Smooth muscle cell (in vitro differentiated cells): ENCODE results near the gene STK38. TPM values are rescaled to one million over a fixed set of nuclear protein-coding genes. Genes with fewer than 3 reads are reported as not detected.

Source experiments
- DNase-seq: peaks from one replicate; lab custom pipeline; 2025; ENCODE audit not compliant: unreplicated experiment; lab: John Stamatoyannopoulos, UW
- H2AFZ ChIP-seq: fragments of 200-600 bp; sonication (generic); 2 replicates; pipeline ENCODE4 v1.6.0; 2016; ENCODE audit warnings: antibody characterized with exemption, low read depth, mild to moderate bottlenecking
- H3F3A ChIP-seq: fragments of 200-600 bp; sonication (generic); 2 replicates; pipeline ENCODE4 v1.6.0; 2017; ENCODE audit warnings: antibody characterized with exemption, low read depth
- H3K27ac ChIP-seq: fragments of 200-600 bp; sonication (generic); 2 replicates; pipeline ENCODE4 v1.5.1; 2016; ENCODE audit warnings: low read depth, mild to moderate bottlenecking
- H3K27me3 ChIP-seq: fragments of 200-600 bp; sonication (generic); 2 replicates; pipeline ENCODE4 v1.6.1; 2016; ENCODE audit warnings: low read depth, mild to moderate bottlenecking
- H3K36me3 ChIP-seq: fragments of 200-600 bp; sonication (generic); 2 replicates; pipeline ENCODE4 v1.5.1; 2016; ENCODE audit warnings: low read depth
- H3K4me1 ChIP-seq: fragments of 200-600 bp; sonication (generic); 2 replicates; pipeline ENCODE4 v1.5.1; 2016; ENCODE audit warnings: low read depth
- H3K4me2 ChIP-seq: fragments of 200-600 bp; sonication (generic); 2 replicates; pipeline ENCODE4 v1.6.0; 2016; ENCODE audit warnings: mild to moderate bottlenecking
- H3K4me3 ChIP-seq: fragments of 200-600 bp; sonication (generic); 2 replicates; pipeline ENCODE4 v1.5.1; 2016; ENCODE audit warnings: mild to moderate bottlenecking
- H3K79me2 ChIP-seq: fragments of 200-600 bp; sonication (generic); 2 replicates; pipeline ENCODE4 v1.6.0; 2016; ENCODE audit warnings: low read depth, mild to moderate bottlenecking
- H3K9ac ChIP-seq: fragments of 200-600 bp; sonication (generic); 2 replicates; pipeline ENCODE4 v1.6.0; 2016; ENCODE audit warnings: low read depth
- H3K9me3 ChIP-seq: fragments of 200-600 bp; sonication (generic); replicated peaks from 2 replicates; pipeline ENCODE4 v1.5.1; 2016; ENCODE audit warnings: low read depth
- H4K20me1 ChIP-seq: fragments of 200-600 bp; sonication (generic); 2 replicates; pipeline ENCODE4 v1.6.0; 2016; ENCODE audit warnings: low read depth
- WGBS: methylation state at CpG from one replicate; pipeline ENCODE4 v1.1.7; 2016; ENCODE audit warnings: low lambda C conversion rate; 5-methylcytosine and 5-hydroxymethylcytosine counted together
- polyA plus RNA-seq: library from polyadenylated mRNA; unstranded; fragments of >200 nt; fragmentation: Nextera tagmentation; extraction: Ambion mirVana; gene quantifications from 2 replicates; pipeline ENCODE4 v1.2.1, GENCODE V29; 2016
- total RNA-seq: library from RNA; depleted of rRNA; stranded (reverse); fragments of >200 nt; gene quantifications from 2 replicates; pipeline ENCODE4 v1.2.3, GENCODE V29; 2014
- TF ChIP-seq, protein P1 (sequence below): fragments of 200-600 bp; sonication (generic); IDR thresholded peaks from 2 replicates; pipeline ENCODE4 v1.5.1; 2017; ENCODE audit warnings: borderline replicate concordance, mild to moderate bottlenecking, antibody characterized with exemption; ENCODE audit not compliant: insufficient read depth, poor library complexity, severe bottlenecking

Gene STK38
- total and polyA plus RNA-seq, 2 experiments from 2014 or later: 34.5 to 34.6 TPM

DNA sequence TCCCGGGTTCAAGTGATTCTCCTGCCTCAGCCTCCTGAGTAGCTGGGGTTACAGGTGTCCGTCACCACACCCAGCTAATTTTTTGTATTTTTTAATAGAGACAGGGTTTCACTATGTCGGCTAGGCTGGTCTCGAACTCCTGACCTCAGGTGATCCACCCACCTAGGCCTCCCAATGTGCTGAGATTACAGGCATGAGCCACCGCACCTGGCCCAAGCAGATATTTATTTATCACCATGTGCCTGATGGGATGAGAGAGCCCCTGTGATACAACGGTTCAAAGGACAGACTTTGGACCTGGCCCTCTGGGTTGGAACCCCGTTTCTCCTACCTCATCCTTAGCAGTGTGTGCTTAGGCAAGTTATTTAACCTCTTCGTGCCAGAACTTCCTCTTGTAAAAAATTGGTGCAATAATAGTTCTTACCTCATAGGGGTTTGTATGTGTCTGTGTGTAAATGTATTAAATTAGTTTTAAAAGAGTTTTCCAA lies 19.2 kb upstream of the STK38 start:
- Histone ChIP-seq H3K4me2 (no peak overlapping the region), H4K20me1 (no peaks in the 10 kb centered on the region), H3K27ac (no peak overlapping the region), H3K9me3 (no peaks in the 10 kb centered on the region), H3K27me3 (no peaks in the 10 kb centered on the region), H3F3A (no peaks in the 10 kb centered on the region), H3K4me3 (no peak overlapping the region), H2AFZ (no peak overlapping the region), H3K79me2 (no peaks in the 10 kb centered on the region), H3K9ac (no peak overlapping the region), H3K36me3 (no peaks in the 10 kb centered on the region), H3K4me1 (peaks cover 7% of the 10 kb centered on the region)
- DNase-seq: no peak
- 95% methylated on average over 8 of the region's 8 CpGs for WGBS
- TF ChIP-seq, protein P1, sequence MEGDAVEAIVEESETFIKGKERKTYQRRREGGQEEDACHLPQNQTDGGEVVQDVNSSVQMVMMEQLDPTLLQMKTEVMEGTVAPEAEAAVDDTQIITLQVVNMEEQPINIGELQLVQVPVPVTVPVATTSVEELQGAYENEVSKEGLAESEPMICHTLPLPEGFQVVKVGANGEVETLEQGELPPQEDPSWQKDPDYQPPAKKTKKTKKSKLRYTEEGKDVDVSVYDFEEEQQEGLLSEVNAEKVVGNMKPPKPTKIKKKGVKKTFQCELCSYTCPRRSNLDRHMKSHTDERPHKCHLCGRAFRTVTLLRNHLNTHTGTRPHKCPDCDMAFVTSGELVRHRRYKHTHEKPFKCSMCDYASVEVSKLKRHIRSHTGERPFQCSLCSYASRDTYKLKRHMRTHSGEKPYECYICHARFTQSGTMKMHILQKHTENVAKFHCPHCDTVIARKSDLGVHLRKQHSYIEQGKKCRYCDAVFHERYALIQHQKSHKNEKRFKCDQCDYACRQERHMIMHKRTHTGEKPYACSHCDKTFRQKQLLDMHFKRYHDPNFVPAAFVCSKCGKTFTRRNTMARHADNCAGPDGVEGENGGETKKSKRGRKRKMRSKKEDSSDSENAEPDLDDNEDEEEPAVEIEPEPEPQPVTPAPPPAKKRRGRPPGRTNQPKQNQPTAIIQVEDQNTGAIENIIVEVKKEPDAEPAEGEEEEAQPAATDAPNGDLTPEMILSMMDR: no peak

DNA sequence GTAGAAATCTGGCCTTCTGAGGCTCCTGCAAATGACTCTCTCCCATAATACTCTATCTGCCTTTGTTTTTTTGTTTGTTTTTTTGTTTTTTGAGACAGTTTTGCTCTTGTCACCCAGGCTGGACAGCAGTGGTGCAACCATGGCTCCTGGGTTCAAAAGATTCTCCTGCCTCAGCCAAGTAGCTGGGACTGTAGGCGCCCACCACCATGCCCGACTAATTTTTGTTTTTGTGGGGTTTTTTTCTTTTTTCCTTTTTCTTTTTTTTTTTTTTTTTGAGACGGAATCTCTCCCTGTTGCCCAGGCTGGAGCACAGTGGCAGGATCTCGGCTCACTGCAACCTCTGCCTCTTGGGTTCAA lies 16.6 kb upstream of the STK38 start:
- TF ChIP-seq, protein P1: no peak
- Histone ChIP-seq H3K9me3 (no peaks in the 10 kb centered on the region), H3K4me2 (no peak overlapping the region), H3K4me3 (no peak overlapping the region), H4K20me1 (no peaks in the 10 kb centered on the region), H2AFZ (peak overlapping the region; percentile 39), H3K79me2 (no peaks in the 10 kb centered on the region), H3F3A (no peaks in the 10 kb centered on the region), H3K27me3 (no peaks in the 10 kb centered on the region), H3K4me1 (peaks cover 7% of the 10 kb centered on the region), H3K9ac (no peak overlapping the region), H3K36me3 (no peaks in the 10 kb centered on the region), H3K27ac (no peak overlapping the region)
- WGBS: 99% methylated on average over 4 of the region's 4 CpGs
- no peak for DNase-seq

DNA sequence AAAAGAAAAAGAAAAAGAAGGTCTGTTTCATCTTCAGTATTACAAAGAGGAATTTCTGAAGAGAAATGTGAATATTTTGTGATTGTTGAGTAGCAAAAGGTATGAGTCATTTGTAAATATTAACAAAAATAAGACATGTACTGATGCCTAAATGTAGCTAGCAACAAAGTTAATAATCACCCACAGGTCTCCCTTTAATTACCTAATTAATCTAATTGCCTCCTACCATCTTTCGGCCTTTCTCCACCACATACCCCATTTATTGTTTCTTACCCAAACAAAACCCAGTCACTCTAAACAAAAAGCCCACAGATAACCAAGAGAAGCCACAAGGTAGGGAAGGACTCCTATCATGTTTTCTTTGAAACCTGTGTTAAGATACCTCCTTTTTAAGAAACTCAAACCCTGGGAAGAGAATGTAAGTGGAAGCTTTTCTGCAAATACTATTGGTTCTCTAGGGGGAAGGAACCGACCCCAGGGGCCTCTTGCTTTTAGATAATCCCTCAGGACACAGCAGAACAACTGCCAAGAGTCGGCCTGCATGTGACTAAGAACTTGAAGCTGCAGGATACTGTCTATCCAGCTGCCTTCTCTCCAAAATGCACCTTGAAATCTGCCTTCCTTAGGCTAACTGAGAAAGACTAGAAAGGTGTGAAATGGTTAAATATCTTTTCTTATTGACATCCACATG lies 16.1 kb upstream of the STK38 start:
- Histone ChIP-seq H3K36me3 (no peaks in the 10 kb centered on the region), H3K4me1 (peaks cover 7% of the 10 kb centered on the region), H3K79me2 (no peaks in the 10 kb centered on the region), H3F3A (no peaks in the 10 kb centered on the region), H3K9ac (no peak overlapping the region), H3K27me3 (no peaks in the 10 kb centered on the region), H2AFZ (peak overlapping the region; percentile 39), H3K4me2 (no peak overlapping the region), H3K9me3 (no peaks in the 10 kb centered on the region), H3K4me3 (no peak overlapping the region), H3K27ac (peak overlapping the region; percentile 2), H4K20me1 (no peaks in the 10 kb centered on the region)
- TF ChIP-seq, protein P1: no peak
- no peak for DNase-seq
- WGBS: 34% methylated on average over 3 of the region's 3 CpGs

DNA sequence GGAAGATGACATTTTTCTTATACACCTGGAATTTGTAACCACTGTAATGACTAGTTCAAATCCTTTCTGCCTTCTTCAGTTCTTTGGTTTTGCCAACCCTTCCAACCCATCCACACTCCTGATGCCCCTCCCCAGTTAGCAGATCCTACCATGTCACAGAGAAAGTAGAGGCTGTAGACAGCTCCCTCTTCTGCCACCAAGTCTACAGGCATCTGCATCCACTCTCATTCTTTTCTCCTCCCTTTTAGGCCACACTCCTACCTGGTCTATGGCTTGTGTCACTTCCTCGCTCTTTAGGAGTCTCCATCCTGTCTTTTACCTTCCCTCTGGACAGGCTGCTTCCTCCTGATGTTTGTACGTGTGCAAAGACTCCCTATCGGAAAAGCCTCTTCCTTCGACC lies 13.5 kb upstream of the STK38 start:
- no peaks in the 10 kb centered on the region for H3K9me3 ChIP-seq
- TF ChIP-seq, protein P1: no peak
- 97% methylated on average over 4 of the region's 4 CpGs for WGBS
- no peaks in the 10 kb centered on the region for H3K36me3 ChIP-seq
- H4K20me1 ChIP-seq: no peaks in the 10 kb centered on the region
- H3K4me1 ChIP-seq: peaks cover 7% of the 10 kb centered on the region
- H3K9ac ChIP-seq: no peak overlapping the region
- no peak for DNase-seq
- H3K27ac ChIP-seq: no peak overlapping the region
- no peaks in the 10 kb centered on the region for H3K27me3 ChIP-seq
- H3K4me3 ChIP-seq: no peak overlapping the region
- H3K79me2 ChIP-seq: no peaks in the 10 kb centered on the region
- no peak overlapping the region for H3K4me2 ChIP-seq
- H3F3A ChIP-seq: no peaks in the 10 kb centered on the region
- H2AFZ ChIP-seq: no peak overlapping the region
